ENCODE data around the gene PHACTR4. TPM values are rescaled to one million over a fixed set of nuclear protein-coding genes. Genes with fewer than 3 reads are reported as not detected.
A peak's percentile ranks its signal among the peaks of the same experiment; 100 is the strongest.

PHACTR4 gene
- total and polyA plus RNA-seq, 10 of the 15 experiments (the other 5 are each of a cell fraction or from before 2014, with no cell fraction given): 8.9 to 34.2 (median 12.5) TPM

DNA sequence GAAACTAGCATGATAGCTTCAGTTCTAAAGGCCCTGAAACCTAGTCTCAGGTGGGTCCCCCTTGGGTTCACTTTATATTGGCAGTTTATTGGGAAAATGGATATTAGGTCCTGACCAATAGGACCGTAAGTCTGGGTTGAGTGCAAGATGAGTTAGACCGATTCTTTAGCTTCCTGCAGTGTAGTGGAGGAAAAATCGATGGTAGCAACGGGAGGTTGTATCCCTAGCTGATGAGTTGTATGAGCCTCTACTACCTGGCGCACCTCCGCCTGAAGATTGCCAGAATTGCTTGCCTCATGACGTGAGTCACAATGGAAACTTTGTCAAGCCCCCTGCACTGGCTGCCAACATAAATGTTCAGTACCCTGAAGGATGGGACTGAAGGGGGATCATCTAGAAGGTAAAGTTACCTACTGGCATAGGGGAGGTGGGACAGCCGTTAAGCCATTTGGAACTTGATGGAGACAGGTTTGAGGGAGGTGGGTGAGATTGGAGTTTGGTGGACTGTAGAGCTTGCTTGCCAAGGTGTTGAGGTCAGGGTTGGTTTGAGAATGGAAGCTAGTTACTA lies 140.2 kb downstream of the PHACTR4 start (continued):
- TF ChIP-seq, protein P1, sequence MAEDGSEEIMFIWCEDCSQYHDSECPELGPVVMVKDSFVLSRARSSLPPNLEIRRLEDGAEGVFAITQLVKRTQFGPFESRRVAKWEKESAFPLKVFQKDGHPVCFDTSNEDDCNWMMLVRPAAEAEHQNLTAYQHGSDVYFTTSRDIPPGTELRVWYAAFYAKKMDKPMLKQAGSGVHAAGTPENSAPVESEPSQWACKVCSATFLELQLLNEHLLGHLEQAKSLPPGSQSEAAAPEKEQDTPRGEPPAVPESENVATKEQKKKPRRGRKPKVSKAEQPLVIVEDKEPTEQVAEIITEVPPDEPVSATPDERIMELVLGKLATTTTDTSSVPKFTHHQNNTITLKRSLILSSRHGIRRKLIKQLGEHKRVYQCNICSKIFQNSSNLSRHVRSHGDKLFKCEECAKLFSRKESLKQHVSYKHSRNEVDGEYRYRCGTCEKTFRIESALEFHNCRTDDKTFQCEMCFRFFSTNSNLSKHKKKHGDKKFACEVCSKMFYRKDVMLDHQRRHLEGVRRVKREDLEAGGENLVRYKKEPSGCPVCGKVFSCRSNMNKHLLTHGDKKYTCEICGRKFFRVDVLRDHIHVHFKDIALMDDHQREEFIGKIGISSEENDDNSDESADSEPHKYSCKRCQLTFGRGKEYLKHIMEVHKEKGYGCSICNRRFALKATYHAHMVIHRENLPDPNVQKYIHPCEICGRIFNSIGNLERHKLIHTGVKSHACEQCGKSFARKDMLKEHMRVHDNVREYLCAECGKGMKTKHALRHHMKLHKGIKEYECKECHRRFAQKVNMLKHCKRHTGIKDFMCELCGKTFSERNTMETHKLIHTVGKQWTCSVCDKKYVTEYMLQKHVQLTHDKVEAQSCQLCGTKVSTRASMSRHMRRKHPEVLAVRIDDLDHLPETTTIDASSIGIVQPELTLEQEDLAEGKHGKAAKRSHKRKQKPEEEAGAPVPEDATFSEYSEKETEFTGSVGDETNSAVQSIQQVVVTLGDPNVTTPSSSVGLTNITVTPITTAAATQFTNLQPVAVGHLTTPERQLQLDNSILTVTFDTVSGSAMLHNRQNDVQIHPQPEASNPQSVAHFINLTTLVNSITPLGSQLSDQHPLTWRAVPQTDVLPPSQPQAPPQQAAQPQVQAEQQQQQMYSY (CRISPR knock-in tag; IDR thresholded peaks at IDR 0.05): 0 out of 2 replicates have a peak, but pooled peaks have one; percentile 4
- TF ChIP-seq HDGF (IDR thresholded peaks at IDR 0.05): no peak
- TF ChIP-seq ZZZ3 (IDR thresholded peaks at IDR 0.05; ENCODE audit: control insufficient read depth, insufficient read length, low read depth): no peak
- TF ChIP-seq FOXM1 (IDR thresholded peaks at IDR 0.05; ENCODE audit: low read depth, low read length): peak; percentile 64
- no peak for TF ChIP-seq YY1 (IDR thresholded peaks at IDR 0.05; ENCODE audit: low read depth, low read length)
- TF ChIP-seq IKZF1 (conservative IDR thresholded peaks at IDR 0.05): no peak
- TF ChIP-seq SPI1 (IDR thresholded peaks at IDR 0.05; ENCODE audit: borderline replicate concordance, insufficient read depth, low read depth, low read length): no peak
- TF ChIP-seq NR2F1 (conservative IDR thresholded peaks at IDR 0.05): no peak
- TF ChIP-seq, protein P2, sequence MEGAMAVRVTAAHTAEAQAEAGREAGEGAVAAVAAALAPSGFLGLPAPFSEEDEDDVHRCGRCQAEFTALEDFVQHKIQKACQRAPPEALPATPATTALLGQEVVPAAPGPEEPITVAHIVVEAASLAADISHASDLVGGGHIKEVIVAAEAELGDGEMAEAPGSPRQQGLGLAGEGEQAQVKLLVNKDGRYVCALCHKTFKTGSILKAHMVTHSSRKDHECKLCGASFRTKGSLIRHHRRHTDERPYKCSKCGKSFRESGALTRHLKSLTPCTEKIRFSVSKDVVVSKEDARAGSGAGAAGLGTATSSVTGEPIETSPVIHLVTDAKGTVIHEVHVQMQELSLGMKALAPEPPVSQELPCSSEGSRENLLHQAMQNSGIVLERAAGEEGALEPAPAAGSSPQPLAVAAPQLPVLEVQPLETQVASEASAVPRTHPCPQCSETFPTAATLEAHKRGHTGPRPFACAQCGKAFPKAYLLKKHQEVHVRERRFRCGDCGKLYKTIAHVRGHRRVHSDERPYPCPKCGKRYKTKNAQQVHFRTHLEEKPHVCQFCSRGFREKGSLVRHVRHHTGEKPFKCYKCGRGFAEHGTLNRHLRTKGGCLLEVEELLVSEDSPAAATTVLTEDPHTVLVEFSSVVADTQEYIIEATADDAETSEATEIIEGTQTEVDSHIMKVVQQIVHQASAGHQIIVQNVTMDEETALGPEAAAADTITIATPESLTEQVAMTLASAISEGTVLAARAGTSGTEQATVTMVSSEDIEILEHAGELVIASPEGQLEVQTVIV (IDR thresholded peaks at IDR 0.05; ENCODE audit: borderline replicate concordance, partially characterized antibody): no peak
- TF ChIP-seq EGR1 (IDR thresholded peaks at IDR 0.05; ENCODE audit: borderline replicate concordance in 1 of 2, low read depth in 2 of 2, low read length in 2 of 2): no peak
- no peak for TF ChIP-seq LARP7 (IDR thresholded peaks at IDR 0.05)
- TF ChIP-seq NFYB (IDR thresholded peaks at IDR 0.05; ENCODE audit: insufficient read depth, low read depth, low read length): no peak
- TF ChIP-seq, protein P3, sequence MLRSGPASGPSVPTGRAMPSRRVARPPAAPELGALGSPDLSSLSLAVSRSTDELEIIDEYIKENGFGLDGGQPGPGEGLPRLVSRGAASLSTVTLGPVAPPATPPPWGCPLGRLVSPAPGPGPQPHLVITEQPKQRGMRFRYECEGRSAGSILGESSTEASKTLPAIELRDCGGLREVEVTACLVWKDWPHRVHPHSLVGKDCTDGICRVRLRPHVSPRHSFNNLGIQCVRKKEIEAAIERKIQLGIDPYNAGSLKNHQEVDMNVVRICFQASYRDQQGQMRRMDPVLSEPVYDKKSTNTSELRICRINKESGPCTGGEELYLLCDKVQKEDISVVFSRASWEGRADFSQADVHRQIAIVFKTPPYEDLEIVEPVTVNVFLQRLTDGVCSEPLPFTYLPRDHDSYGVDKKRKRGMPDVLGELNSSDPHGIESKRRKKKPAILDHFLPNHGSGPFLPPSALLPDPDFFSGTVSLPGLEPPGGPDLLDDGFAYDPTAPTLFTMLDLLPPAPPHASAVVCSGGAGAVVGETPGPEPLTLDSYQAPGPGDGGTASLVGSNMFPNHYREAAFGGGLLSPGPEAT (IDR thresholded peaks at IDR 0.05; ENCODE audit: low read depth): no peak
- TF ChIP-seq SIN3A (IDR thresholded peaks at IDR 0.05; ENCODE audit: low read depth, low read length): no peak
- TF ChIP-seq, protein P4, sequence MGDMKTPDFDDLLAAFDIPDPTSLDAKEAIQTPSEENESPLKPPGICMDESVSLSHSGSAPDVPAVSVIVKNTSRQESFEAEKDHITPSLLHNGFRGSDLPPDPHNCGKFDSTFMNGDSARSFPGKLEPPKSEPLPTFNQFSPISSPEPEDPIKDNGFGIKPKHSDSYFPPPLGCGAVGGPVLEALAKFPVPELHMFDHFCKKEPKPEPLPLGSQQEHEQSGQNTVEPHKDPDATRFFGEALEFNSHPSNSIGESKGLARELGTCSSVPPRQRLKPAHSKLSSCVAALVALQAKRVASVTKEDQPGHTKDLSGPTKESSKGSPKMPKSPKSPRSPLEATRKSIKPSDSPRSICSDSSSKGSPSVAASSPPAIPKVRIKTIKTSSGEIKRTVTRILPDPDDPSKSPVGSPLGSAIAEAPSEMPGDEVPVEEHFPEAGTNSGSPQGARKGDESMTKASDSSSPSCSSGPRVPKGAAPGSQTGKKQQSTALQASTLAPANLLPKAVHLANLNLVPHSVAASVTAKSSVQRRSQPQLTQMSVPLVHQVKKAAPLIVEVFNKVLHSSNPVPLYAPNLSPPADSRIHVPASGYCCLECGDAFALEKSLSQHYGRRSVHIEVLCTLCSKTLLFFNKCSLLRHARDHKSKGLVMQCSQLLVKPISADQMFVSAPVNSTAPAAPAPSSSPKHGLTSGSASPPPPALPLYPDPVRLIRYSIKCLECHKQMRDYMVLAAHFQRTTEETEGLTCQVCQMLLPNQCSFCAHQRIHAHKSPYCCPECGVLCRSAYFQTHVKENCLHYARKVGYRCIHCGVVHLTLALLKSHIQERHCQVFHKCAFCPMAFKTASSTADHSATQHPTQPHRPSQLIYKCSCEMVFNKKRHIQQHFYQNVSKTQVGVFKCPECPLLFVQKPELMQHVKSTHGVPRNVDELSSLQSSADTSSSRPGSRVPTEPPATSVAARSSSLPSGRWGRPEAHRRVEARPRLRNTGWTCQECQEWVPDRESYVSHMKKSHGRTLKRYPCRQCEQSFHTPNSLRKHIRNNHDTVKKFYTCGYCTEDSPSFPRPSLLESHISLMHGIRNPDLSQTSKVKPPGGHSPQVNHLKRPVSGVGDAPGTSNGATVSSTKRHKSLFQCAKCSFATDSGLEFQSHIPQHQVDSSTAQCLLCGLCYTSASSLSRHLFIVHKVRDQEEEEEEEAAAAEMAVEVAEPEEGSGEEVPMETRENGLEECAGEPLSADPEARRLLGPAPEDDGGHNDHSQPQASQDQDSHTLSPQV (IDR thresholded peaks at IDR 0.05): no peak
- TF ChIP-seq RB1 (IDR thresholded peaks at IDR 0.05; ENCODE audit: borderline replicate concordance): no peak
- TF ChIP-seq YBX1 (IDR thresholded peaks at IDR 0.05): no peak
- TF ChIP-seq TCF12 (IDR thresholded peaks at IDR 0.05; ENCODE audit: low read depth, low read length): no peak
